Amniotic stem cell (primary cell): ENCODE results near the gene TMEM239.
"Not testable (repeated sequence)": the region's sequence is repeated elsewhere in the genome, so short reads cannot be mapped to it uniquely, and the experiment has no call there.

Experiments
- DNase-seq: peaks from one replicate; lab custom pipeline; 2025; lab: John Stamatoyannopoulos, UW

TMEM239 gene

GRCh38 chr20:2816030-2816582, at the start of gene TMEM239:
TSS of gene TMEM239 (plus strand) at chr20:2816364. CDS start at chr20:2816555, 191 bp downstream.
- DNase-seq, result no peak

- DNase-seq, result no peak
These were observed 48.2 kb upstream of the TMEM239 start for GRCh38 chr20:2767768-2768631.

- no peak for DNase-seq
These were observed 47.5 kb upstream of the TMEM239 start for GRCh38 chr20:2768632-2769015.

GRCh38 chr20:2770091-2770490, 46.1 kb upstream of the TMEM239 start:
- not testable (repeated sequence) for DNase-seq

- no peak for DNase-seq
These were observed 44.5 kb upstream of the TMEM239 start for GRCh38 chr20:2771631-2772080.

GRCh38 chr20:2773812-2774211, 42.4 kb upstream of the TMEM239 start:
- no peak for DNase-seq

GRCh38 chr20:2775139-2775538, 41.0 kb upstream of the TMEM239 start:
- DNase-seq, result no peak

GRCh38 chr20:2778602-2779321, 37.4 kb upstream of the TMEM239 start:
- DNase-seq, result no peak

- no peak for DNase-seq
These were observed 35.2 kb upstream of the TMEM239 start for GRCh38 chr20:2780948-2781347.

GRCh38 chr20:2783908-2784566, 32.1 kb upstream of the TMEM239 start:
- no peak for DNase-seq

- DNase-seq, result no peak
These were observed 22.7 kb upstream of the TMEM239 start for GRCh38 chr20:2793471-2793870.

- no peak for DNase-seq
These were observed 21.9 kb upstream of the TMEM239 start for GRCh38 chr20:2794202-2794748.

GRCh38 chr20:2794866-2795447, 21.2 kb upstream of the TMEM239 start:
- DNase-seq, result no peak

- no peak for DNase-seq
These were observed 20.7 kb upstream of the TMEM239 start for GRCh38 chr20:2795451-2795850.

- no peak for DNase-seq
These were observed 20.0 kb upstream of the TMEM239 start for GRCh38 chr20:2796011-2796660.

GRCh38 chr20:2797136-2797983, 18.8 kb upstream of the TMEM239 start:
- no peak for DNase-seq

GRCh38 chr20:2798095-2798805, 17.9 kb upstream of the TMEM239 start:
- DNase-seq, result no peak

GRCh38 chr20:2798814-2799213, 17.4 kb upstream of the TMEM239 start:
- no peak for DNase-seq

- no peak for DNase-seq
These were observed 16.9 kb upstream of the TMEM239 start for GRCh38 chr20:2799271-2799670.
